ENCODE measurements around the gene IRGQ. TPM values are rescaled to one million over a fixed set of nuclear protein-coding genes. Genes with fewer than 3 reads are reported as not detected.
"Not testable (repeated sequence)": the region's sequence is repeated elsewhere in the genome, so short reads cannot be mapped to it uniquely, and the experiment has no call there.

Gene IRGQ
- polyA plus RNA-seq, 2 donors = 3.1 to 4.1 TPM

DNA sequence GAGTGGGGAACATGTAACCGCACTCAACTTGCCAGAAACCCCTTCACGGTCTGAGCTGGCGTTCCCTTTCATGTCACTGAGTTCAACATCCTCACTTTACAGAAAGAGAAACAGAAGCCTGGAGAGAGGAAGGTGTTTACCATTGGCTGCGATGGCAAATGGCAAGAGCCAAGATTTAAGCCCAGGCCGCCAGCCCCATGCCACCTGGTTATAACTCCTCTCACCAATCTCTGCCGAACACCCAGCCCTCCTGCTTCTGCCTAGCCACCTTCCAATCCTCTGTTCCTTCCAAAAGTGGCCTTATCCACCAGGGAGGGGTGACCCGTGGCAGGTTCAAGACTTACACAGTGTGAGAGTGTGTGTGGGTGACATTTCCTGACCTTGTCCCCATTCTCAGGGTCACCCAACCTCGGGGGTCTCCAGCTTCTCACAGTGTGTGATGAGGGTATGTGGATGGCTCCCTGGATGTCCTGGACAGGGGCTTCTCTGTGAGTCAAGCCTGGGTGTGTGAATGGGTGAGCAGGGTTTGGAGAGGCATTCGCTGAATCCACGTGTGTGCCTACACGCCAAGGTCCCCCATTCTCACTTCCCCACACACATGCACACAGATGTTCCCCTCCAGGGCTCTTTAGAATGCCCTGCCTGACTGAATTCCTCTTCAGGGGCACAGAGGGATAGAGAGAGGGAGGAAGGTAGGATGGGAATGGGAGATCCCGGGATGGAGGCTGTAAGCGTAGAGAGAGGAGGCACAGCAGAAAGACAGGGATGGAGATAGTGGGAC is 42.5 kb upstream of the IRGQ start:
- no peaks in the 10 kb centered on the region for H3K27me3 ChIP-seq (ENCODE audit: control insufficient read depth in 1 of 2, insufficient read depth in 2 of 2, low read length in 2 of 2)
- no peaks in the 10 kb centered on the region for H3K9me3 ChIP-seq (ENCODE audit: control insufficient read depth in 2 of 2, insufficient read depth in 1 of 2, low read depth in 1 of 2, low read length in 1 of 2)
- no peak overlapping the region for H3K27ac ChIP-seq (ENCODE audit: low read depth in 2 of 2, low read length in 1 of 2)
- H3K36me3 ChIP-seq (ENCODE audit: control insufficient read depth in 2 of 2, insufficient read depth in 2 of 2, low read length in 1 of 2) = no peaks in the 10 kb centered on the region
- peak overlapping the region in 1 of 2 donors; percentile 77 for H3K4me3 ChIP-seq (ENCODE audit: low read depth in 1 of 2, low read length in 2 of 2)
- WGBS, 2 donors = 73 to 75% methylated on average over 13 of the region's 13 CpGs
- H3K4me1 ChIP-seq (ENCODE audit: control insufficient read depth in 2 of 2, insufficient read depth in 2 of 2, low read length in 1 of 2) = peaks cover 13 to 15% of the 10 kb centered on the region in 2 donors

DNA sequence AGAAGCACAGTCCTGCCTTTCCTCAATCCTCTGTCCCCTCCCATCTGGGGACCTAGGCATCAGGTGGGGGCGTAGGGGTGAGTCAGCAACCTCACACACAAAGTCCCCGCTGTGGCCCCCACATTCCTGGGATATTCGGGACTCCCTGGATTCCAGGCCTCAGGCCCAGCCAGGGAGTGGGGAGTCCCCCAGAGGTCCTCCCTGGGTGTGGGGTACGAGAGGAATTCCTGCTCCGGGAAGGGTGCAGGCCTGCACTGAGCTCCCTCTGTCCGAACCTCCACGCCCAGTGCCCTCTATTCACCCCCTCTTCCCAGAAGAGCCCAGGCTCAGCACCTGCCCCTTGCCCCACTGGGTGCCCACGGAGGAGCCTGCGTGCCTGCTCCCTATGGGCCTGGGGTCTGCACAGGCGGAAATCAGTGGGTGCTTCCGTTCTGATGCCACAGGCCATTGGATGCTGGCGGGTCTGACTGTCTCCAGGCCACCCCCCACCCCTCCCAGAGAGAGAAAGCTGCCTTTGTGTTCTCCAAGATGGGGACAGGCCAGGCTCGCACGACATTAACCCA is 40.3 kb upstream of the IRGQ start:
- no peaks in the 10 kb centered on the region for H3K9me3 ChIP-seq (ENCODE audit: control insufficient read depth in 2 of 2, insufficient read depth in 1 of 2, low read depth in 1 of 2, low read length in 1 of 2)
- H3K4me3 ChIP-seq (ENCODE audit: low read depth in 1 of 2, low read length in 2 of 2) = no peak overlapping the region
- H3K27ac ChIP-seq (ENCODE audit: low read depth in 2 of 2, low read length in 1 of 2) = peak overlapping the region in 1 of 2 donors; percentile 0
- no peaks in the 10 kb centered on the region for H3K36me3 ChIP-seq (ENCODE audit: control insufficient read depth in 2 of 2, insufficient read depth in 2 of 2, low read length in 1 of 2)
- 72 to 78% methylated on average over 14 of the region's 14 CpGs for WGBS, 2 donors
- no peaks in the 10 kb centered on the region for H3K27me3 ChIP-seq (ENCODE audit: control insufficient read depth in 1 of 2, insufficient read depth in 2 of 2, low read length in 2 of 2)
- peaks cover 13 to 15% of the 10 kb centered on the region in 2 donors for H3K4me1 ChIP-seq (ENCODE audit: control insufficient read depth in 2 of 2, insufficient read depth in 2 of 2, low read length in 1 of 2)

DNA sequence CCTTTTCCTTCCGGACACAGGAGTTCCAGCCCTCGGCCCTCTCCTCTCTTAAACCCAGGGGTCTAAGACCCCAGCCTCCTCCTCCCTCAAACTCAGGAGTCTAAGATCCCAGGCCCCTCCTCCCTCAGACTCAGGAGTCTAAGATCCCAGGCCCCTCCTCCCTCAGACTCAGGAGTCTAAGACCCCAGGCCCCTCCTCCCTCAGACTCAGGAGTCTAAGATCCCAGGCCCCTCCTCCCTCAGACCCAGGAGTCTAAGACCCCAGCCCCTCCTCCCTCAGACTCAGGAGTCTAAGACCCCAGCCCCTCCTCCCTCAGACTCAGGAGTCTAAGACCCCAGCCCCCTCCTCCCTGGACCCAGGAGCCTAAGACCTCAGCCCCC is 39.6 kb upstream of the IRGQ start:
- not testable (repeated sequence) for H3K9me3 ChIP-seq (ENCODE audit: control insufficient read depth in 2 of 2, insufficient read depth in 1 of 2, low read depth in 1 of 2, low read length in 1 of 2); H3K4me3 ChIP-seq (ENCODE audit: low read depth in 1 of 2, low read length in 2 of 2); H3K27ac ChIP-seq (ENCODE audit: low read depth in 2 of 2, low read length in 1 of 2); H3K36me3 ChIP-seq (ENCODE audit: control insufficient read depth in 2 of 2, insufficient read depth in 2 of 2, low read length in 1 of 2); H3K27me3 ChIP-seq (ENCODE audit: control insufficient read depth in 1 of 2, insufficient read depth in 2 of 2, low read length in 2 of 2)
- 50 to 62% methylated on average over 2 of the region's 2 CpGs for WGBS, 2 donors
- H3K4me1 ChIP-seq (ENCODE audit: control insufficient read depth in 2 of 2, insufficient read depth in 2 of 2, low read length in 1 of 2) = peaks cover 13 to 15% of the 10 kb centered on the region in 2 donors

DNA sequence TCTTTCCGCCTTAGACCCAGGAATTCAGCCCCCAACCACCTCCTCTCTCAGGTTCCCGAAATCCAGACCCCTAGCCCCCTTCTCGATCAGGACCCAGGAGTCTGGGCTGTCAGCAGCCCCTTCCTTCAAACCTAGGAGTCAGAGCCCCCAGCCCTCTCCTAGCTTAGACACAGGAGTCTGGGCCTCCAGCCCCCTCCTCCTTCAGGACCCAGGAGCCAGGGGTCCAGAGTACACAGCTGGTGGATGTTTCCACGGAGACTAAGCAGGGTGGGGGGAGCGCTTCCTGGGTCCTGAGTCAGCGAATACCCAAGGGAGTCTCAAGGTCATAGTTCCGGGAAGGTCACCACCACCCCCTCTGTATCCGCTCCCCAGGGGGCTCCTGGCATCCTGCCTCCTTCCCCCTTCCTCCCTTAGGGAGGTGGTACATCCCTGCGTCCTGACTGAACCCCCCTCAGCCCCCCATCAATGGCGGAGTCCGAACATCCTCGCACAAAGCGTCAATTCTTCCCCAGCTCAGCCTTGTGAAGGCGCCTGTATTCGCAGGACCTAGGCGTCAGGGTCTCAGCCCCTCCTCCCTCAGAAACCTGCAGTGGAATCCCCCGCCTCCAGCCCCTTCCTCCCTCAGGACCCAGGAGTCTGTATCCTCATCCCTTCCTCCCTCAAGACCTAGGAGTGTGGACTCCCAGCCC is 39.1 kb upstream of the IRGQ start:
- H3K27me3 ChIP-seq (ENCODE audit: control insufficient read depth in 1 of 2, insufficient read depth in 2 of 2, low read length in 2 of 2) = no peaks in the 10 kb centered on the region
- WGBS, 2 donors = 30 to 35% methylated on average over 17 of the region's 17 CpGs
- no peak overlapping the region for H3K4me3 ChIP-seq (ENCODE audit: low read depth in 1 of 2, low read length in 2 of 2)
- H3K36me3 ChIP-seq (ENCODE audit: control insufficient read depth in 2 of 2, insufficient read depth in 2 of 2, low read length in 1 of 2) = no peaks in the 10 kb centered on the region
- peak overlapping the region in 1 of 2 donors; percentile 7 for H3K27ac ChIP-seq (ENCODE audit: low read depth in 2 of 2, low read length in 1 of 2)
- peaks cover 9 to 10% of the 10 kb centered on the region in 2 donors for H3K4me1 ChIP-seq (ENCODE audit: control insufficient read depth in 2 of 2, insufficient read depth in 2 of 2, low read length in 1 of 2)
- H3K9me3 ChIP-seq (ENCODE audit: control insufficient read depth in 2 of 2, insufficient read depth in 1 of 2, low read depth in 1 of 2, low read length in 1 of 2) = no peaks in the 10 kb centered on the region

DNA sequence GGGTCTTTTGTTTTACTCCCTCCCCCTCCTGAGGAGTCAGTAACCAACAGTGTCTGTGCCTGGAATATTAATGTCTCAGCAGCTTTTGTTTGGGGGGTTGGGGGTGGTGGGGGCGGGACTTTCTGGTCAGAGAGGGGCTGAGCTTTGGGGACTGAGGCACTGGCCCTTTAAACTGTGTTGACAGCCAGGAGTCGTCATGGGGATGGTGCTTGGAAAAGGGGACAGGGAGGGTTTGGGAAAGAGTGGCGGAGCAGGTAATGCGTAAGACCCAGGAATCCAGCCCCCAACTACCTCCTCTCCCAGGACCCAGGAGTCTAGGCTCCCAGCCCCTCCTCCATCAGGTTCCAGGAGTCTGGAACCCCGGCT is 38.6 kb upstream of the IRGQ start:
- 31 to 37% methylated on average over 5 of the region's 5 CpGs for WGBS, 2 donors

DNA sequence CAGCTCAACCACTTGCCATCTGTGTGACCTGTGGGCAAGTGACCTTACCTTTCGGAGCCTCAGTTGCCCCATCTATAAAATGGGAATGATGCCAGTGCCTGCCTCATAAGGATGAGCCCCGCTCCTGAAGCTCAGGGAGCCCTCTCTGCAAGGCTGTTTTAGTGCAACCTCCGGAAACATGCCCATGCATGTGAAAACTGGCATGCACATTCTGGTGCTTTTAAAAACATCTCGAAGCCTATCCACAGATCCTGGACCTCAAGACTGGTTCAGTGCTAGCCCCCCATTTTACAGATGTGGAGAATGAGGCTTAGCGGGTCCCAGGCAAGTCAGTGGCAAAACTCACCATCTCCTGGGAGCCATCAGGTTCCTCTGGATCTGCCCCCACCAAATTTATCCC is 38.1 kb upstream of the IRGQ start:
- peaks cover 5 to 8% of the 10 kb centered on the region in 2 donors for H3K4me1 ChIP-seq (ENCODE audit: control insufficient read depth in 2 of 2, insufficient read depth in 2 of 2, low read length in 1 of 2)
- WGBS, 2 donors = 51 to 67% methylated on average over 5 of the region's 5 CpGs

More for the DNA sequence above, 38.6 kb upstream of the IRGQ start:
- peak overlapping the region in 1 of 2 donors; percentile 7 for H3K27ac ChIP-seq (ENCODE audit: low read depth in 2 of 2, low read length in 1 of 2)
- H3K27me3 ChIP-seq (ENCODE audit: control insufficient read depth in 1 of 2, insufficient read depth in 2 of 2, low read length in 2 of 2) = no peaks in the 10 kb centered on the region
- H3K36me3 ChIP-seq (ENCODE audit: control insufficient read depth in 2 of 2, insufficient read depth in 2 of 2, low read length in 1 of 2) = no peaks in the 10 kb centered on the region
- H3K4me1 ChIP-seq (ENCODE audit: control insufficient read depth in 2 of 2, insufficient read depth in 2 of 2, low read length in 1 of 2) = peaks cover 7 to 8% of the 10 kb centered on the region in 2 donors
- no peaks in the 10 kb centered on the region for H3K9me3 ChIP-seq (ENCODE audit: control insufficient read depth in 2 of 2, insufficient read depth in 1 of 2, low read depth in 1 of 2, low read length in 1 of 2)
- no peak overlapping the region for H3K4me3 ChIP-seq (ENCODE audit: low read depth in 1 of 2, low read length in 2 of 2)

DNA sequence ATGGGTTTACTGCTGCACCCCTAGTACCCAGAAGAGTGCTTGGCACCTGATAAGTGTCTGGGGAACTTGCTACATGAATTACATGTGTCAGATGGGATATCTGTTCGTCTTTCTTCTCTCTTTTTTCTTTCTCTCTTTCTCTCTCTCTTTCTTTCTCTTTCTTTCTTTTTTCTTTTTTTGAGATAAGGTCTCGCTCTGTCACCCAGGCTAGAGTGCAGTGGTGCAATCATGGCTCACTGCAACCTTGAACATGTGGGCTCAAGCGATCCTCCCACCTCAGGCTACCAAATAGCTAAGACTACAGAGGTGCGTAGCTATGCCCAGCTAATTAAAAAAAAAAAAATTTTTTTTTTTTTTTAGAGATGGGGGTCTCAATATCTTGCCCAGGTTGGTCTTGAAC is 37.6 kb upstream of the IRGQ start:
- Histone ChIP-seq H3K27me3 (ENCODE audit: control insufficient read depth in 1 of 2, insufficient read depth in 2 of 2, low read length in 2 of 2) (no peaks in the 10 kb centered on the region), H3K36me3 (ENCODE audit: control insufficient read depth in 2 of 2, insufficient read depth in 2 of 2, low read length in 1 of 2) (no peaks in the 10 kb centered on the region), H3K4me1 (ENCODE audit: control insufficient read depth in 2 of 2, insufficient read depth in 2 of 2, low read length in 1 of 2) (peaks cover 0 to 8% of the 10 kb centered on the region in 2 donors), H3K4me3 (ENCODE audit: low read depth in 1 of 2, low read length in 2 of 2) (no peak overlapping the region), H3K9me3 (ENCODE audit: control insufficient read depth in 2 of 2, insufficient read depth in 1 of 2, low read depth in 1 of 2, low read length in 1 of 2) (no peaks in the 10 kb centered on the region), H3K27ac (ENCODE audit: low read depth in 2 of 2, low read length in 1 of 2) (no peak overlapping the region)
- 84 to 90% methylated on average over 4 of the region's 4 CpGs for WGBS, 2 donors

More for the DNA sequence above, 38.1 kb upstream of the IRGQ start:
- Histone ChIP-seq H3K36me3 (ENCODE audit: control insufficient read depth in 2 of 2, insufficient read depth in 2 of 2, low read length in 1 of 2) (no peaks in the 10 kb centered on the region), H3K4me3 (ENCODE audit: low read depth in 1 of 2, low read length in 2 of 2) (no peak overlapping the region), H3K9me3 (ENCODE audit: control insufficient read depth in 2 of 2, insufficient read depth in 1 of 2, low read depth in 1 of 2, low read length in 1 of 2) (no peaks in the 10 kb centered on the region), H3K27me3 (ENCODE audit: control insufficient read depth in 1 of 2, insufficient read depth in 2 of 2, low read length in 2 of 2) (no peaks in the 10 kb centered on the region), H3K27ac (ENCODE audit: low read depth in 2 of 2, low read length in 1 of 2) (peak overlapping the region in 1 of 2 donors; percentile 7)

DNA sequence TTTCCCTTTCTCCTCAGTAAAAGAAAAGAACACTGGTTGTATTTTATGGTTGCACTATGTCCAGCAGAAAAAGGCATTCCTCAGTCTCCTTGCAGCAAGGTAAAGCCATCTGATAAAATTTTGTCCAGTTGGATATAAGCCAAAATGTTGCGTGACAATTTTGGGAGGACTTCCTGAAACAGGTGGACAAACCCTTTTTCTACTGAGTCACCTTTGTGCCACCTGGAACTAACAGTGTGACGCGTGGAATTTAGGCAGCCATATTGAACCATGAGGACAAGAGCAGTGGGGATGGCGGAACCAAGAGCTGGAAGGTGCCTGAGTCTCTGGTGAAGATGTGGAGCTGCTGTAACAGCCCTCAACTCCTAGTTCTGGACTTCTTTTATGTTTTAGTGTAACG is 35.6 kb upstream of the IRGQ start:
- Histone ChIP-seq H3K36me3 (ENCODE audit: control insufficient read depth in 2 of 2, insufficient read depth in 2 of 2, low read length in 1 of 2) (no peaks in the 10 kb centered on the region), H3K27ac (ENCODE audit: low read depth in 2 of 2, low read length in 1 of 2) (no peak overlapping the region), H3K4me3 (ENCODE audit: low read depth in 1 of 2, low read length in 2 of 2) (no peak overlapping the region), H3K9me3 (ENCODE audit: control insufficient read depth in 2 of 2, insufficient read depth in 1 of 2, low read depth in 1 of 2, low read length in 1 of 2) (no peaks in the 10 kb centered on the region), H3K4me1 (ENCODE audit: control insufficient read depth in 2 of 2, insufficient read depth in 2 of 2, low read length in 1 of 2) (peaks cover 0 to 8% of the 10 kb centered on the region in 2 donors), H3K27me3 (ENCODE audit: control insufficient read depth in 1 of 2, insufficient read depth in 2 of 2, low read length in 2 of 2) (no peaks in the 10 kb centered on the region)
- whole genome bisulfite sequencing, 2 donors = 86 to 90% methylated on average over 5 of the region's 5 CpGs

DNA sequence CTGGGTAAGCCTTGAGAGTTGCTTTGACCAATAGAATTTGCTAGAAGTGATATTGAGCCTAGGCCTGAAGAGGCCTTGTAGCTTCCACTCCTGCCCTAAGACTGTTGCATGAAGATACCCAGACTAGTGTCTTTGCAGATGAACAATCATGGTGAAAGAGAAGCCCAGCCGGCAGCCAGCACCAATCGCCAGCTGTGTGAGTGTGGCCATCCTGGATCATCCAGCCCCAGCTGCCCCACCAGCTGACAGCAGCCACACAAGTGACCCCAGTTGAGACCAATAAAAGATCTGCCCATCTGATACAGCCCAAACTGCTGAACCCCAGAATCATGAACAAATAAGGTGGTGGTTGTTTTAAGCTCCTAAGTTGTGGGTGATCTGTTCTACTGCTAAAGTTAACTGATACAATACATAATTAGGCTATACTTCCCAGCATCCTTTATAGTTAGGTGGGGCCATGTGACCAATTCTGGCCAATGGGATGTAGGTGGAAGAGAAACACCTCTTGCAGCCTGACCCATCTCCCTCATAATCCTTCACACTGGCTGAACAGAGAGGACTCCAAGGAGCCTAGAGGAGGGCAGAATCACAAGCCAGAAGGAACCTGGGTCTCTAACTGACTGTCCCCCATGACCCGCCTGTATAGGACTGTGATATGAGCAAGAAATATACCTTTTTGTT is 32.9 kb upstream of the IRGQ start:
- WGBS, 2 donors = 87 to 92% methylated on average over 3 of the region's 3 CpGs
- Histone ChIP-seq H3K27me3 (ENCODE audit: control insufficient read depth in 1 of 2, insufficient read depth in 2 of 2, low read length in 2 of 2) (no peaks in the 10 kb centered on the region), H3K4me1 (ENCODE audit: control insufficient read depth in 2 of 2, insufficient read depth in 2 of 2, low read length in 1 of 2) (peaks cover 0 to 3% of the 10 kb centered on the region in 2 donors), H3K27ac (ENCODE audit: low read depth in 2 of 2, low read length in 1 of 2) (no peak overlapping the region), H3K36me3 (ENCODE audit: control insufficient read depth in 2 of 2, insufficient read depth in 2 of 2, low read length in 1 of 2) (no peaks in the 10 kb centered on the region), H3K4me3 (ENCODE audit: low read depth in 1 of 2, low read length in 2 of 2) (no peak overlapping the region), H3K9me3 (ENCODE audit: control insufficient read depth in 2 of 2, insufficient read depth in 1 of 2, low read depth in 1 of 2, low read length in 1 of 2) (no peaks in the 10 kb centered on the region)
